C1 segment of cervical spinal cord (tissue), 14 donors: Measurements from ENCODE around the gene MYADML2.
"Not testable (repeated sequence)": the region's sequence is repeated elsewhere in the genome, so short reads cannot be mapped to it uniquely, and the experiment has no call there.

Experiments used
- DNase-seq, 14 donors: peaks; one replicate each; lab custom pipeline; 2025; lab: John Stamatoyannopoulos, UW

The MYADML2 gene

DNA sequence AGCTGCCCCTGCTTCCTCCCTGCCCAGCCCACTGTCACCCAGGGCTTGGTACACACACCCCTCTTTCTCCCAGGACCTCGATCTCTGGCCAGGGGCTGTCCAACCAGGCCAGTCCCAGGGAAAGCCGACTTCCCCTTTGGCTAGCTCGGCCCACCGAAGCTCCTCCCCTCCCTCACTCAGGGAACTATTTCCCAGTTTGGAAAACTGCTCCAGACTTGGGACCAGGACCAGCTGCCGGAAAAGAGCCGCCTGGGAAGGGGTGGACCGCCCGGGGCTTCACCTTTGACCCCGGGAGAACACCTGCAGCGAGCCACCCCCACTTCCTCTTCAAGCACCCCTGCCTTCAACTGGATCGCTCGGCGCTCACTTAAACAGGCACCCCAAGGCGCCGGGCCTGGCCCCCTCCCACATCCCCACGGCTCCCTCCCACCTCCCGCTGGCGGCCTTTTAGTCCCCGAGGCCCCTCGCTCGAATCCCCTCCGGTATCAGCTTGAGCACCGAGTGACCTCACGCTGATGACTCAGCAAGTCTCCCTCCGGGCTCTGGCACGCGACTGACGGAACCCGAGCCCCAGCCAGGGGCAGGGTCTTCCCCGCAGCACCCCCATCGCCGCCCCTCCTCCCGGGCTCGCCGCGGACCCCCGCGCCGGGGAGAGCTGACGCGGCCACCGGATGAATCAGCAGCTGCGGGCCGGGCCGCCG lies 20.4 kb downstream of the MYADML2 start:
- DNase-seq: peak in 8 of 14 donors; percentile 30 to 74 (median 48)

DNA sequence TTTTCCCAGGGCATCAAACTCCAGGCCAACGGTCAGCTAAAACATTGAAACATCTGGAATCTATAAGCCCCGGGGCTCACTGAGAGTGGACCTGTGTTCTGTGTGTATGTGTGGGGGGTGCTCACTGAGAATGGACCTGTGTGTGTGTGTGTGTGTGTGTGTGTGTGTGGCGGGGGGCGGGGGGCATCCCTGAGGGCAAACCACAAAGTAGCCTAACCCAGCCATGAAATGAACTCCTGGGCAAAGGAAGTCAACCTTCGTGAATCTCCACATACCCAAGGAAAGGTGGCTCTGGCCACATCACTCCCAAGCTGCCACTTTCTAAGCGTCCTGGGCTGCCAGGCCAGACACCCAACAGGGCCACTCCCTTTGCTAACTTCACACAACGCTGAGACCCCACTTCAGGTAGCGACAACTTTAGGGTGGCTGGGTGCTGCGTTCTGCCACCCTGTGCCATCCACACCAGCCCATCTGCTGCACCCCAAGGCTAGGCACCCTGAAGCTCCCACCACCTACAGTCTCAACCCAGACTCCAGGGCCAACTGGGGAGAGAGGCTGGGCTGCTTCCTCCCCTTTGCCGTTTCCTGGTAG lies 21.1 kb downstream of the MYADML2 start:
- DNase-seq: no peak

DNA sequence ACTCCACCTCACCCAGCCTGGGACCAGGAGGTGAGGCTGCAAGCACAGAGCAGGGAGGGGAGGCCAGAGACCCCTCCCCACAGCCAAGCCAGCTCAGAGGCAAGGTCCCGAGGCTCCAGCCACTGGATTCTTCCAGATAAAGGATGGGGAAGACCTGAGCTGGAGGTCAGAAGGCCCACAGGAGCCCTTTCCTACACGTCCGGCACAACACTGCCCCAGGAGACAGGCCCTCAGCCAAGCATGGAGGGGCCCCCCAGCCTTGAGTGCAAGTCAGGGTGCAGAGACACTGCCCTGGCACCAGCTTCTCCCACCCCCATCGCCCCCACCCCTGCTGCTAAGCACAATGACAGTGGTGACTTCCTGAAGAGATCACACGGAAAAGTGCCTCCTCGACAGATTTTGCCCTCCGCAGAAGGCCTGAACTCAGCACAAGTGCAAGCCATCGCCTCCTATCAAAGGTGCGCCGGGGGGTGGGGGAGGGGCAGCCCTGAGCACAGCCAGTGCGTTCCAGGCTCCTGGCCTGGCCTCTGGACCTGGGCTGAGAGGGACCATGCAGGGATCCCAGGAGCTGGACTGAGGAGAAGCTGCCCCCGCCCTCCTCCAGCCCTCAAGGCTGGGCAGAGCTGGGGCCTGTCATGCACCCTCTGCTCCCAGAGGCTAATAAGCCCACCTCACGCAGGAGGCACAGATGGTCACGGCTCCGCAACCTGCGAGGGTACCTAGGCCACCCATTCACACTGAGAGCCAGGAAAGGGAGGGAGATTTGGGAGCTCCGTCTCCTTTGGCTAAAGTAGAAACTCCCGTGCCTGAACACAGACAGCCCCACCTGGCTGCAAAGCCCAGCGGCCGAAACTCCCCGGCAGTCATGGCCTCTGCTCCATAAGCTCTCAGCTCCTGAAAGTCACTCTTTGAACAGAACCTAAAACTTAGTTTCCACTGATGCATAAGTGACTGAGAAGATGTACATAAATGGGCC lies 22.2 kb downstream of the MYADML2 start:
- DNase-seq: no peak

DNA sequence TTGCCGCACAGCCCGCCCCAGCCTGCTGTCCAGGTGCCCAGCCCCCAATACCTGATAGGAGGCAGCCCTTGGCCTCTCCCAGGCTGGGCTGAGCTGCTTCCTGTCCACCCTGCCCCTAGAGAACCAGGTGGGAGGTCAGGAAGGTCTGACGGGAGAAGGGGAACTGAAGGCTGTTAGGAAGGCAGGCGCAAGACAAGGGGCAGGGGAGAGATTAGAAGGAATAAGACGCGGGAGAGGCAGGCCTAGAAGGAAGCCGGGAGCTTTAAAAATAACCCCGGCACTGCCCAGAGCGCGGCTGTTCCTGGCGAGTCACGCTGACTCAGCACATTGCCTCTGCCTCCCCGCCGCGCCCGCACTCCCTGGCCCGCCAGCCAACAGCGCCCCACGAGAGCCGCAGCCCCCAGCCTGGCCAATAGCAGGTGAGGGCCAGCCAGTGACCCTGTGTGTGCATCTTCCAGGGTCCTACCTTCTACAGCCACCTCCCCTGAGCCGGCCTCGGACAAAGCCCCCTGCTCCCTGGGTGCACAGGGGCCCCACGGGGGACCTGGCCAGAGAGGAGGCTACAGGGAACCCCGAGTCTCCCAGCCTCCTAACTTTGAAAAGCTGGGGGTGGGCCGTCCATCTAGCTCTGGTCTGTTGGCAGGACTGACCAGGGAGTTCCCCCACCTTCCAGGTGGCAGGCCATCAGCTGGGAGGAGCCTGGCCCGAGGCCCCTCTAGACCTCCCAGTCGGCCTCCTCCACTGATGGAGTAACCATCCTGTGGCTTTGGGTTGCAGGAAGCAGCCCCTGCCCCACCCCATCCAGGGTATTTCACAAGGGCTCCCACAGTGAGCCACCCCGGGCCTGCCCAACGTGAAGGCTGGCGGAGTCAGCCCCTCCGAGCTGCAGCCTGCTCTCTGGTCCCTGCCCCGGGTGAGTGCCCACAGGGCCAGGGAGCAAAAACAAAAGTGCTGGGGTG lies 23.5 kb downstream of the MYADML2 start:
- peak in 11 of 14 donors; percentile 4 to 58 (median 31) for DNase-seq

GRCh38 chr17:81922566-81923301 lies 24.3 kb downstream of the MYADML2 start:
- DNase-seq: no peak

DNA sequence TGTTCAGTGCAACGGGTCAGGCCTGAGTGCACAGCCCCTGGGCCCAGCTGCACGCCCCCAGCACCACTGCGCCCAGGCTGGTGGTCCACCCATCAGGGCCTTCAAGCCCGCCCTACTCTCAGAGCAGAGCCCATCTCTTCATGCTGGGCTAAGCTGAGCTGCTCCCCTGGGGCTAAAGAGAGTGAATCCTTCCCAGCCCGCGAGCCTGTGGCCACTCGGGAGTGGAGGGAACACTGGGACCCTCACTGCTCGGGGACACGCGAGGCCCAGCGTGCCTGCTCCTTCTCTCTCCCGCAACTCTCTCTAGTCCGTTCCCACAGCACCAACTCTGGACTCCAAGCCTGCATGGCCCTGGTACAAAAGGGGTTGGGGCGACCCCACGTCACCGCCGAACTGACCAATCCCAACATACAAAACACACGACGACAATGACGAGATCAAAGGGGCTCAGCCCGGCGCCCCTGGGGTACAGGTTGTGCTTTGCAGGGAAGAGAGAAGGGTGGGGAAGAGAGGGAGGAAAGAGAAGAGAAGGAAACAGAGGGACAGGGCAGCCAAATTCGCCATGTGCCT lies 25.0 kb downstream of the MYADML2 start:
- no peak for DNase-seq

- no peak for DNase-seq
Observed at GRCh38 chr17:81921537-81921862, 25.5 kb downstream of the MYADML2 start.

DNA sequence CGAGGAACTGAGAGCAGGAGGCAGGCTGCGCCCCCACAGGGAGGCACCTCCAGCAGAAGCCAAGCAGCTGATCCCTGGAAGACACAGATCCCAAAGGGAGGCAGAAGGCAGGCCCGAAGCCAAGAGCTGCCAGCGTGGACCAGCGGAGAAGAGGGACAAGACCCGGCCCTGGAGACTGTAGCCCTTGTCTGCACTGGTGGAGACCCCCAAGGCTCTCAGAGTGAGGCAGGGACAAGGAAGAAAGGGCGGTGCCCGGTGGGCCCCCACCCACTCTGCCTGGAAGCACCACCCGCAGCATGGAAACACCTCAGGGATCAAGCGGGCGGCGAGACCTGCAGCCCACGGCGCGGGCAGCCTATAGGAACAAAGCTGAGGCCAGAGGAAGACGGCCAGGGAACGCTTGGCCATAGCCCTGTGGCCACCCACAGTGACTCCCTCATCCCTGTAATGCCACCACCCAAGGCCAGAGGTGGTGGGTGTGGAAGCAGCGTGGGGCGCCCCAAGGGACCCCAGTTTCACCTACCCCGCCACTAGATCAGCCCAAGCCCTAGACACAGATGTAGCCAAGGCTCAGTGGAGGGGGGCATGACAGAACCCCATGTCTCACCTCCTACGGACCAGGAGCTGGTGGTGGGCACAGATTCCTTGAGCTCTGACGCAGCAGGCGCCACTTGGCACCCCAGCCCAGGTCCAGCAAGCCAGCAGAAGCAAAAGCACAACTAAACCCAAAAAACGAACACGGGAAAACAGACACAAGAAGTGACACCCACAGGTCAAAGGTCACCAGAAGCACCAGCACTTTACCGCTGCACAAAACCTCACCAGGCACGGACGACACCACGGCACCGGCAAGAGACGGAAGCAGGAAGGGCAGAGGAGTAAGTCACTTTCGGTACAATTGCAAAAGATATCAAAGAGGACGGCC lies 26.2 kb downstream of the MYADML2 start:
- DNase-seq: no peak

DNA sequence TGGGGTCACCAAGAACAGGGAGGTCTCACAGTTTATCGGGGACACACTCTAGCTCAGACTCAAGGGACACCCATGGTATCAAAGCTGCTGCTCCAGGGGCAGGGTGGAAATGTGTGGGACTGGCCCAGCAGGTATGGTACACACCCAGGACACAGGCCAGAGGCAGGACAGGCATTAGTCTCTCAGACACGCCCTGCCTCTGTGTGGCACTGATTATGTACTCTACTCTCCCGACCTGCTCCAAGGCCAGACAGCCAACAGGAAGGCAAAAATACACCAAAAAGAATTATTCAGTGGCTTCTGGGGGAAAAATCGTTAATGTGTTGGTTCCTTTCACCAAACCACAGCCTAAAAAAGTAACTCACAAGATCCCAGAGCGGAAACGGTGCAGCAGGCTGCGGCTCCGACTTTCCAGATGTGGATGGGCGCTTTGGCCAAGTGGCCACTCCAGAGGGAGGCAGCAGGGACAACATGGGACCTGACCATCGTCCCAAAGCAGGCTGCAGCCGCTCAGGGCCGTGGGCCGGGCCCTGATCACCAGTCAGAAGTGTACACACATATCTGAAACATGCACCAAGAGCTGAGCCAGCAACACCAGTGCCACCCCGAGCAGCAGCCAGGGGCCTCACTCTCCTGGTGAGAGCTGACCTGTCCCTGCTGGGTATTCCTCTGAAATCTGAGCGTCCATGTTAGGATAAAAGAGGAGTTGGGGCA lies 28.0 kb downstream of the MYADML2 start:
- DNase-seq: no peak

DNA sequence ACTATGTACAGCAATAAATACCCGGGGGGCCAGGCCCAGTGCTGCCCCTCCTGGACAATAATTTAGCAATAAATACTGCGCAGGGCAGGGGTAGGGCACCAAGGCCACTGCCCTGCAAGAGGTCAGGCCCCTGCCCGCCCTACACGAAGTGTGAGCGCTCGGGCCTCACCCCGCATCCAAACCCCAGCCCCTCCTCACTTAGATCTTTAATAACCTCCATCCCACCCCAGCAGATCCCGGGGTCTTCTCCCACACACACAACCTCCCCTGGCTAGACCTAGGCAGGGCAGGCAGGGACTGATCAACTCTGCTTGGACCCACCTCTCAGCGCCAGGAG lies 28.7 kb downstream of the MYADML2 start:
- not testable (repeated sequence) for DNase-seq

DNA sequence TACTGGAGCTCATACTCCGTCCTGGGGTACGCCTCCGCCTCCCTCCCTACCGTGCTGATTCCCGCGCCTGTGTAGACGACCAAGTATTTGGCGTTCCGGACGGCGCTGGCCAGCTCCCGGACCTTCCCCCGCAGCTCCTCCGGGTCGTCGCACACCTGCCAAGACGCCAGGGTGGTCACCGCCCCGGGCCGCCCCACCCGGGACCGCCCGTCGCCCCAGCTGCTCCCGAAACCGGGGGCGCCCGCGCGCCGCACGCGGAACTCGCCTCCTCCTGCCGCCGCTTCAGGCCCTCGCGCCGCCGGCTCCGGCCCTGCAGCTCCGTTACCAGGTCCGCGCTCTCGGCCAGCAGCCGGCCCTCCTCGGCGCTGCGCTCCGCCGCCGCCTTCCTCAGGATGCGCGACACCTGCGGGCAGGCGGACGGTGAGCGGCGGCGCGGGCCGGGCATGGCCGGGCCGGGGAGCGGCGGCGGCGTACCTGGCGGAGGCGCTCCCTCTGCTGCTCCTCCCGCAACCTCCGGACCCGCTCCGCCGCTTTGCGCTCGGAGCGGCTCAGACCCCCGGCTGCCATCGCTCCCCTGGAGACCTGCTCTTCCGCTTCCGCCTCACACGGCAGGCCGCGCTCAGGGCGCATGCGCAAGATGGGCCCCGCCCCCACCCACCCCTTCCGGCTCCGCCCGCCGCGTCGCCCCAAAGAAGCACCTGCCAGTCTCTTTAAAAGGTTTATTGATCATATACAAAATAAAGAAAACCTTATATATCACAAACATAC lies 29.3 kb downstream of the MYADML2 start, which contains the start of gene SIRT7:
Gene SIRT7 (minus strand): TSS at position 612 of the 768 bp plus-strand sequence. CDS start 45 bp downstream, at position 567.
- peak in 13 of 14 donors; percentile 25 to 92 (median 80) for DNase-seq

DNA sequence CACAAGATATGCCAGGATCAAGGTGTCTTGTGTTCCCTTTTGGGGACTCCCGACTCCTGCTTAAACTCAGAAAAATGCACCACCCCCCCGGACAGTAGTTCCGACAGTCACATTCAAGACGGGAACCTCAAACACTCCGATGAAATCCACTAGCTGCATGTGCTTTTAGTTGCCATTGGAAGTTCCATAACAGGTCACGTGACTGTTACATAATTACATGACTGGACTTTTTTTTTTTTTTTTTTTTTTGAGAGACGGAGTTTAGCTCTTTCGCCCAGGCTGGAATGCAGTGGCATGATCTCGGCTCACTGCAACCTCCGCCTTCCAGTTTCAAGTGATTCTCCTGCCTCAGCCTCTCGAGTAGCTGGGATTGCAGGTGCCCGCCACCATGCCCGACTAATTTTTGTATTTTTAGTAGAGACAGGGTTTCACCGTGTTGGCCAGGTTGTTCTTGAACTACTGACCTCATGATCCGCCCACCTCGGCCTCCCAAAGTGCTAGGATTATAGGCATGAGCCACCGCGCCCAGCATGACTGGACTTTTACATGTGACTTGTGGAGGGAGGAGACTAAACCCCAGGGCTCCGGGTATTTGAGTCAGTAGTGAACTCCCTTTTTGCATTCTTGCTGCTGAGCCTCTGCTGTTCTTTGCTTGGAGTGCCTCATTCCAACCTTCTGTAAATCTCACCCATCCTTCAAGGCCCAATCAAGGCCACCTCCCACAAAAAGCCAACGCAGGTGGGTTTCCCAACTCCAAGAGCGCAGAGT lies 30.6 kb downstream of the MYADML2 start:
- DNase-seq: no peak

GRCh38 chr17:81915331-81915730 lies 31.7 kb downstream of the MYADML2 start:
- DNase-seq: no peak

DNA sequence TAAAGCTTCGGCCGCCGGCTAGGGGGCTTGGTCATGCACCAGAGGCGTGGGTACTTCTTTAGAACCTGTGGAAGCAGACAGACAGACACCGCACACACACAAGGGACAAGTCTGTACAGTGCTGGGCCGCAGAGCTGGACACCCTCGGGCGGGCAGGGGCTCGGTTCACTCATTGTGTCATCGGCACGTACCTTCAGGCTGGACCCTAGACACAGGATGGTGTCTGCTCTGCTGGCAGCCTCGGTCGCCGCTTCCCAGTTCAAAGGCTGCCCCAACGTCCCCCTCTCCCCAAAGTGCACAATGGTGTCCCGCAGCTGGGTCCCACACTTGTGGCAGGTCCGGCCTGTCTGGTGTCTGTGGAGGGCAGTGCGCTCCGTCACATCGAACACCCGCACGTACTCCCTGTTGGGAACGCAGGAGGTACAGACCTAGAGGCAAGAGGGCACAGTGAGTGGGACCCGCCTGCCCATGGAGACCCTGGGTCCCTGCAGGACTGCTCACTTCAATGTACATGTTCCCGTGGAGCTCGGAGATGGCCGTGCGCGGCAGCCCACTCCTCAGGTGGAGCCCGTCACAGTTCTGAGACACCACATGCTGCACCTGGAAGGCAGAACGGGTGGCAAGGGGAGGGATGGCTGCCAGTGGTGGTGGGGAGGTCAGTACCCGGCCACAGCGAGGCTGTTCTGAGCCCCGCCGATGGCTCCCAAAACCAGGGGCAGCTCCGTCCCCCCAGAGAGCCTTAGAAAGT lies 32.8 kb downstream of the MYADML2 start:
- DNase-seq: no peak

DNA sequence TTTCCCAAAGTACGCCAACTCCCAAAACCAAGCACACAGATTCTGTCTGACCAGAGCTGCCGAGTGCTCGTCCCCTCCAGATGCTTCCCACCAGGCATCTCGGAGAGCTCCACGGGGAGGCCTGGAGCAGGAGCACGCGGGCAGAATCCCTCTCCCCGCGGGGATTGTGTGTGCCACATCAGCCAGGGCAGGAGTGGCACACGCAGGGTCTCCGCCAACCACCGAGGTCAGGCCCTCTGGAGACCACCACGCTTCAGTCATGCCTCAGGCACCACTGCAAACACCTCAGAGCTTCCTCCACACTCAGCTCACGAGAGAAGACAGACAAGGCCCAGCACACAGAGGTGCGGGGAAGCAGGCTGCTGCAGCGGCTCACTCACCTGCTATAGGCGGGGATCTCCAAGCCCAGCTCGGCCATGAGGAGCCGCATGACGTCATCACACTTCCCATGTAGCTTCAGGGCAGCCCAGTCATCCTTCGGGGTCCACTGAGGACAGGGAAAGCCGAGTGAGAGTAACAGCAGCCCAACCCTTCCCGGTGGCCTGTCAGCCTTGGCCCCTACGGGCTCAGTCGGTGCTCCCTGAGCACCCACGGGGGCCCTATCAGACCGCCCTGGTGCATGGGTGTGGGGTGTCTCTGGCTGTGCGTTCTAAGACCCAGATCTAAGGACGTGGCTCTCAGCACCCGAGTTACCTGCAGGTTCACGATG lies 33.5 kb downstream of the MYADML2 start:
- DNase-seq: no peak
